ENCODE results near the gene KRT1. TPM values are rescaled to one million over a fixed set of nuclear protein-coding genes. Genes with fewer than 3 reads are reported as not detected.

KRT1 gene
- polyA plus RNA-seq, 2 of the 4 experiments (the other 2 are of a cell fraction), result not detected

GRCh38 chr12:52724384-52724783, 44.2 kb upstream of the KRT1 start:
- TF ChIP-seq EHF (CRISPR knock-in tag; IDR thresholded peaks at IDR 0.05) (no peak), ZC3H11A (IDR thresholded peaks at IDR 0.05) (no peak), HDAC2 (IDR thresholded peaks at IDR 0.05) (no peak), RARB (CRISPR knock-in tag; IDR thresholded peaks at IDR 0.05) (no peak), USF2 (IDR thresholded peaks at IDR 0.05) (no peak), JUN (IDR thresholded peaks at IDR 0.05) (no peak), E2F6 (IDR thresholded peaks at IDR 0.05; ENCODE audit: borderline replicate concordance, low read depth) (no peak), REST (IDR thresholded peaks at IDR 0.05) (no peak), HEYL (CRISPR knock-in tag; IDR thresholded peaks at IDR 0.05) (no peak), CTCF (IDR thresholded peaks at IDR 0.05) (no peak), NR3C1 (IDR thresholded peaks at IDR 0.05) (no peak), ZSCAN20 (CRISPR knock-in tag; IDR thresholded peaks at IDR 0.05) (no peak)
- no peaks in the 10 kb centered on the region for H3K9me3 ChIP-seq
- WGBS (ENCODE audit: missing lambda C conversion rate), result 69% methylated on average over 2 of the region's 3 CpGs
- CTCF ChIA-PET, result interaction anchor here (1.5 kb wide), 1 partner anchor 10 kb away, joined by 5 read pairs; no protein-coding TSS in a partner anchor
- H3K4me1 ChIP-seq, result peaks cover 9% of the 10 kb centered on the region; the same call in 2 of the 3 replicates
- H3K27ac ChIP-seq, result no peak overlapping the region
- no peak overlapping the region for H3K4me3 ChIP-seq
- FAIRE-seq, result no peak
- DNase-seq (ENCODE audit: low read depth in 1 of 2, low spot score in 1 of 2), result no peak
- POLR2A ChIA-PET, result no interaction called here
- no peak overlapping the region for H3K4me2 ChIP-seq
- ATAC-seq, result no peak

- ChIA-PET CTCF (interaction anchor here (1.2 to 1.3 kb wide), 2 partner anchors 12 to 16 kb away, joined by 3 to 4 read pairs; no protein-coding TSS in a partner anchor), POLR2A (no interaction called here)
- ATAC-seq (no peak), FAIRE-seq (no peak), DNase-seq (ENCODE audit: low read depth in 1 of 2, low spot score in 1 of 2) (no peak)
- H3K27ac ChIP-seq, result no peak overlapping the region
- TF ChIP-seq HMGXB4 (CRISPR knock-in tag; IDR thresholded peaks at IDR 0.05; ENCODE audit: borderline replicate concordance) (no peak), PBX3 (IDR thresholded peaks at IDR 0.05) (no peak), USF2 (IDR thresholded peaks at IDR 0.05) (no peak), ELK1 (IDR thresholded peaks at IDR 0.05; ENCODE audit: low read depth, low read length) (no peak)
- no peak overlapping the region for H3K4me2 ChIP-seq
- no peaks in the 10 kb centered on the region for H3K9me3 ChIP-seq
- H3K4me1 ChIP-seq, result peaks cover 9% of the 10 kb centered on the region; the same call in 2 of the 3 replicates
- WGBS (ENCODE audit: missing lambda C conversion rate), result 58% methylated on average over 2 of the region's 2 CpGs
- no peak overlapping the region for H3K4me3 ChIP-seq
Measured at GRCh38 chr12:52722680-52723079, 42.5 kb upstream of the KRT1 start.
